H1 (cell line): Measurements from ENCODE around the gene KLHL26.

Source experiments
- ASH2L ChIP-seq: fragments of 200-600, 300-600 bp; sonication (generic); IDR thresholded peaks from one replicate; pipeline ENCODE4 v1.7.1; 2017; ENCODE audit warnings: low read length
- CTCF ChIP-seq, 3 experiments: IDR thresholded peaks; 1 replicate in 2 of 3; 2 replicates in 1 of 3; pipeline versions ENCODE4 v1.5.1 to v1.6.1; 2011; ENCODE audit warnings: low read length in 3 of 3, mild to moderate bottlenecking in 3 of 3, inconsistent platforms in 2 of 3, low read depth in 1 of 3, moderate library complexity in 1 of 3; ENCODE audit not compliant: insufficient read depth in 1 of 3; ENCODE audit errors: control extremely low read depth in 1 of 3
- MAX ChIP-seq: IDR thresholded peaks from 2 replicates; pipeline ENCODE4 v1.6.1; 2012; ENCODE audit warnings: inconsistent platforms
- NANOG ChIP-seq: IDR thresholded peaks from 2 replicates; pipeline ENCODE4 v1.6.1; 2011; ENCODE audit warnings: low read length, low read depth, mild to moderate bottlenecking, inconsistent platforms; ENCODE audit not compliant: insufficient read depth, poor library complexity, severe bottlenecking
- POLR2A ChIP-seq, 2 experiments: IDR thresholded peaks; 1 replicate in 1 of 2; 2 replicates in 1 of 2; pipeline ENCODE4 v1.6.1; 2011; ENCODE audit warnings: low read depth in 2 of 2, low read length in 2 of 2, mild to moderate bottlenecking in 2 of 2; ENCODE audit errors: control extremely low read depth in 1 of 2
- POLR2AphosphoS5 ChIP-seq: IDR thresholded peaks from 2 replicates; pipeline ENCODE4 v1.6.1; 2011; ENCODE audit warnings: low read depth, low read length
- TAF1 ChIP-seq: IDR thresholded peaks from 2 replicates; pipeline ENCODE4 v1.6.1; 2011; ENCODE audit warnings: mild to moderate bottlenecking, low read depth, low read length

GRCh38 chr19:18666317-18666716, 29.5 kb downstream of the KLHL26 start:
- TF ChIP-seq CTCF (IDR thresholded peaks at IDR 0.05; ENCODE audit: control extremely low read depth in 1 of 3, insufficient read depth in 1 of 3, low read depth in 1 of 3, low read length in 3 of 3), result no peak
- TF ChIP-seq POLR2A (IDR thresholded peaks at IDR 0.05; ENCODE audit: control extremely low read depth in 1 of 2, low read depth in 2 of 2, low read length in 2 of 2), result no peak
- no peak for TF ChIP-seq TAF1
- TF ChIP-seq MAX, result no peak
- TF ChIP-seq ASH2L, result no peak
- no peak for TF ChIP-seq POLR2AphosphoS5
- no peak for TF ChIP-seq NANOG
